ENCODE data around the gene GDI1. TPM values are rescaled to one million over a fixed set of nuclear protein-coding genes. Genes with fewer than 3 reads are reported as not detected.

GDI1 gene
- total RNA-seq, 4 donors from 2014 or later: 45.3 to 89.7 (median 61.6) TPM

DNA sequence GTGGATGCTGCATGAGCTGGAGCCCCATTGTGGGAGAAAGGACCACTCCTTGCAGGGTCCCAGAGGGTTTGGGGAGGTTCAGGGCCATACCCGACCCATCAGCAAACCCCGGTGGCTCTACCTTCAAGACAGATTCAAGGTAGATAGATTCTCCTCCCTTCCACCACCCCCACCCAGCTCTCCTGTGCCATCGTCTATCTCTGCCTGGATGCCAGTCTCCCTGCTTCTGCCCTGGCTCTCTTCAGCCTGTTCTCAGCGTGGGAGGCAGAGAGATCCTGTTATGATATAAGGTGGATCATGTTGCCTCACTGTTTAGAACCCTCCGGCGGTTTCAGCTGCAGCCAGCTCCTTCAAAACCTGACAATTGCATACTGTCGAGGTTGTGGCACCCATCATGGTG lies 36.7 kb downstream of the GDI1 start:
- TF ChIP-seq, protein P1, sequence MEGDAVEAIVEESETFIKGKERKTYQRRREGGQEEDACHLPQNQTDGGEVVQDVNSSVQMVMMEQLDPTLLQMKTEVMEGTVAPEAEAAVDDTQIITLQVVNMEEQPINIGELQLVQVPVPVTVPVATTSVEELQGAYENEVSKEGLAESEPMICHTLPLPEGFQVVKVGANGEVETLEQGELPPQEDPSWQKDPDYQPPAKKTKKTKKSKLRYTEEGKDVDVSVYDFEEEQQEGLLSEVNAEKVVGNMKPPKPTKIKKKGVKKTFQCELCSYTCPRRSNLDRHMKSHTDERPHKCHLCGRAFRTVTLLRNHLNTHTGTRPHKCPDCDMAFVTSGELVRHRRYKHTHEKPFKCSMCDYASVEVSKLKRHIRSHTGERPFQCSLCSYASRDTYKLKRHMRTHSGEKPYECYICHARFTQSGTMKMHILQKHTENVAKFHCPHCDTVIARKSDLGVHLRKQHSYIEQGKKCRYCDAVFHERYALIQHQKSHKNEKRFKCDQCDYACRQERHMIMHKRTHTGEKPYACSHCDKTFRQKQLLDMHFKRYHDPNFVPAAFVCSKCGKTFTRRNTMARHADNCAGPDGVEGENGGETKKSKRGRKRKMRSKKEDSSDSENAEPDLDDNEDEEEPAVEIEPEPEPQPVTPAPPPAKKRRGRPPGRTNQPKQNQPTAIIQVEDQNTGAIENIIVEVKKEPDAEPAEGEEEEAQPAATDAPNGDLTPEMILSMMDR (IDR thresholded peaks at IDR 0.05; ENCODE audit: low read depth): no peak

- TF ChIP-seq, protein P1 (IDR thresholded peaks at IDR 0.05; ENCODE audit: low read depth): no peak
These were observed 39.9 kb downstream of the GDI1 start for GRCh38 chrX:154476821-154477220.

- TF ChIP-seq, protein P1 (IDR thresholded peaks at IDR 0.05; ENCODE audit: low read depth): no peak
These were observed 41.0 kb downstream of the GDI1 start for GRCh38 chrX:154477891-154478477.

- TF ChIP-seq, protein P1 (IDR thresholded peaks at IDR 0.05; ENCODE audit: low read depth): no peak
These were observed 42.0 kb downstream of the GDI1 start, which contains the start of gene LAGE3 for GRCh38 chrX:154478728-154479622. LAGE3 (minus strand) TSS chrX:154479281; CDS start chrX:154478915, 366 bp downstream.

DNA sequence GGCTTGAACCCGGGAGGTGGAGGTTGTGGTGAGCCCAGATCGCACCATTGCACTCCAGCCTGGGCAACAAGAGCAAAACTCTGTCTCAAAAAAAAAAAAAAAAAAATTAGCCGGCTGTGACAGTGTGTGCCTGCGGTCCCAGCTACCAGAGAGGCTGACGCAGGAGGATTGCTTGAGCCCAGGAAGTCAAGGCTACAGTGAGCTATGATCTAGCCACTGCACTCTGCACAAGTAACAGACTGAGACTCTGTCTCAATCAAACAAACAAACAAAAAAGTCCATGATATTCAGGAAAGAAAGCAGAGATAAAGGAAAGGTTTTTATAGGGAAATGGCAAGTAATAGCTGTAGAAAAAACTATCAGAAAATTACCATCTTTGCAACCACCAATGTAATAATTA lies 44.2 kb downstream of the GDI1 start:
- TF ChIP-seq, protein P1 (IDR thresholded peaks at IDR 0.05; ENCODE audit: low read depth): no peak

- TF ChIP-seq, protein P1 (IDR thresholded peaks at IDR 0.05; ENCODE audit: low read depth): no peak
These were observed 45.1 kb downstream of the GDI1 start for GRCh38 chrX:154481911-154482601.

DNA sequence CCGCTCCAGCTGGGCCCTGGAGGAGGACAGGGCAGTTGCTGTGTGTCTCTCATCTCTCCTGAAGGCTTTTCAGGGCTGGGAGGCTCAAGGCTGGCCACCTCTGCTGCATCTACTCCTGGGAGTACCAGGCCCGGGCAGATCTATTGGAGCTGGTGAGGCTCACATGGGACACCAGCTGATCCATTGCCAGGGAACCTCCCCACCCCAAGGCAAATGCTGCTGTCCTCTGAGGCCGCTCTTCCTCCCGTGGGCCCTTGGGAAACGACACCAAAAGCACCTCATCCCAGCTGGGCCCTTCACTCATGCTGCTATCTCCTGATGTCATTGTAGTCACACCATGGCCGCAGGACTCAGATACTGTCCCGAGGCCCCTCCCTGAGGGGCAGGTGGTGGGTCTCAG lies 45.8 kb downstream of the GDI1 start:
- TF ChIP-seq, protein P1 (IDR thresholded peaks at IDR 0.05; ENCODE audit: low read depth): no peak

Measured in subcutaneous adipose tissue (tissue), 4 donors.